Stimulated activated CD8-positive, alpha-beta memory T cell treated with anti-CD3 and anti-CD28 coated beads, Interleukin-7, amount 100 ng/mL, for 48 hours (primary cell): Measurements from ENCODE around the gene ARHGEF5.
"Not testable (repeated sequence)": the region's sequence is repeated elsewhere in the genome, so short reads cannot be mapped to it uniquely, and the experiment has no call there.

Experiments
- DNase-seq, 2 donors: peaks; one replicate each; pipeline ENCODE4 v3.0.0-alpha.2; 2020; ENCODE audit warnings: low read depth in 1 of 2; ENCODE audit errors: extremely low read depth in 1 of 2

Gene ARHGEF5

DNA sequence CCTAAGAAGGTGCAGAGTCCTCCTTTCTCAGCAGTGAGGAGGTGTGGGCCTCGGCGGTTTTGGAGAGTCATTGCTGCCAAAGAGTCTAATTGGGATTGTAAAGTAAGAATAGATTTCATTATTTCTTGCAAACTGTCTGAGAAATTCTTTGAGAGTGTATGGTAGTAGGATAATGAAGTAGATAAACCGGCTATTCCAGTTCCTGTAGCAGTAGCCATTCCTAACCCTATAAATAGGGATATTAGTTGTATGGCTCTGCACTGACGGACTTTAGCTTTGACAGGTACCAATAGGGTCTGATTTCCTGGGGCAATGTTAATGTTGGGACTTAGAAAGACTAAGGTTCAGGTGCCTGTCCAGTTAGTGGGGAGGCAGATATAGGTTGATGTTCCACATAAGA lies 63.7 kb downstream of the ARHGEF5 start:
- not testable (repeated sequence) for DNase-seq

- DNase-seq, result not testable (repeated sequence)
These were observed 72.3 kb downstream of the ARHGEF5 start for GRCh38 chr7:144427539-144427938.

DNA sequence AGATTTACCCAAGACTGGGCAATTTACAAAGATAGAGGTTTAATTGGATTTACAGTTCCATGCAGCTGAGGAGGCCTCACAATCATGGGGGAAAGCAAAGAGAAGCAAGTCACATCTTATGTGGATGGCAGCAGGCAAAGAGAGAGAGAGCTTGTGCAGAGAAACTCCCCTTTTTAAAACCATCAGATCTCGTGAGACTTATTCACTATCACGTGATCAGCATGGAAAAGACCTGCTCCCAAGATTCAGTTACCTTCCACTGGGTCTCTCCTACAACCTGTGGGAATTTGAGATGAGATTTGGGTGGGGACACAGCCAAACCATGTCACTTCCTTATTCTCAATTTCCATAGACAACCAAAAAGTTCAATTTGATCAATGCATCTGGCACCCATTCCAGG lies 73.2 kb downstream of the ARHGEF5 start:
- no peak for DNase-seq
